Neutrophil (primary cell): ENCODE results near the gene MRRF.
A peak's percentile ranks its signal among the peaks of the same experiment; 100 is the strongest.

Source experiments
- H3K27ac ChIP-seq: fragments of 200-600 bp; sonication (generic); 2 replicates; pipeline ENCODE4 v1.5.1; 2016; ENCODE audit warnings: mild to moderate bottlenecking, moderate library complexity
- H3K27me3 ChIP-seq: fragments of 200-600 bp; sonication (generic); 2 replicates; pipeline ENCODE4 v1.6.0; 2016; ENCODE audit warnings: mild to moderate bottlenecking
- H3K36me3 ChIP-seq: fragments of 200-600 bp; sonication (generic); 2 replicates; pipeline ENCODE4 v1.5.1; 2017
- H3K4me1 ChIP-seq, 2 experiments: fragments of 200-600 bp in 1 of 2; sonication (generic) in 1 of 2; 1 replicate in 1 of 2; 2 replicates in 1 of 2; pipeline versions ENCODE4 v1.5.1 to v1.6.1; 2013 to 2016; ENCODE audit warnings: low read depth in 1 of 2, low read length in 1 of 2, mild to moderate bottlenecking in 1 of 2, moderate library complexity in 1 of 2; ENCODE audit not compliant: control insufficient read depth in 1 of 2, insufficient read depth in 1 of 2
- H3K4me3 ChIP-seq, 2 experiments: fragments of 200-600 bp in 1 of 2; sonication (generic) in 1 of 2; 1 replicate in 1 of 2; 2 replicates in 1 of 2; pipeline ENCODE4 v1.5.1; 2013 to 2016; ENCODE audit warnings: low read depth in 1 of 2, low read length in 1 of 2, mild to moderate bottlenecking in 1 of 2, moderate library complexity in 1 of 2
- H3K9me3 ChIP-seq: fragments of 200-600 bp; sonication (generic); 2 replicates; pipeline ENCODE4 v1.5.1; 2016
- CTCF ChIP-seq: fragments of 200-600 bp; sonication (generic); IDR thresholded peaks from 2 replicates; pipeline ENCODE4 v1.5.1; 2016; ENCODE audit warnings: antibody characterized with exemption

Gene MRRF

GRCh38 chr9:122226758-122227574, 37.7 kb upstream of the MRRF start:
- no peaks in the 10 kb centered on the region for H3K36me3 ChIP-seq
- H3K27me3 ChIP-seq, result peaks cover 100% of the 10 kb centered on the region
- H3K4me3 ChIP-seq, result no peak overlapping the region
- peaks cover 0 to 7% of the 10 kb centered on the region in 2 experiments for H3K4me1 ChIP-seq
- no peaks in the 10 kb centered on the region for H3K9me3 ChIP-seq
- no peak overlapping the region for H3K27ac ChIP-seq
- no peak for TF ChIP-seq CTCF

GRCh38 chr9:122227575-122227900, 37.1 kb upstream of the MRRF start:
- H3K27ac ChIP-seq, result no peak overlapping the region
- no peak overlapping the region for H3K4me3 ChIP-seq
- TF ChIP-seq CTCF, result no peak
- H3K4me1 ChIP-seq, result peaks cover 0 to 7% of the 10 kb centered on the region in 2 experiments
- H3K36me3 ChIP-seq, result no peaks in the 10 kb centered on the region
- peaks cover 100% of the 10 kb centered on the region for H3K27me3 ChIP-seq
- no peaks in the 10 kb centered on the region for H3K9me3 ChIP-seq

DNA sequence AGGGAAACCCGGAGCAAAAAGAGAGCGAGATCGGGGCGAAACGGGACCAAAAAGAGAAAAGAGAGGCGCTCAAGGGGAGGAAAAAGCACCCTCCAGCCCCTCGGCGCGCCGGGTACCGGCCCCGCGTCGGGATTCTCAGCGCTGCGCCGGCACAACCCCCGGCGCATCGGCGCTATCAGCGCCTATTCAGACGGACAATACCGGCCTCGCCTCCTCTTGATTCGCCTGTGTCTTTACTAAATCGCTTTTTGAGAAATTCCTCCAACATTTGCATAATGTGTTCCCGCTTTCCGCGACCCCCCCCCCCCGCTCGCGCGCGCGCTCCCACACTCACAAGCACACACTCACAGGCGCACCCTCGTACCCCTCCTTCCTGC, 36.5 kb upstream of the MRRF start:
- Histone ChIP-seq H3K4me1 (peaks cover 0 to 7% of the 10 kb centered on the region in 2 experiments), H3K27ac (no peak overlapping the region), H3K36me3 (no peaks in the 10 kb centered on the region), H3K9me3 (no peaks in the 10 kb centered on the region), H3K27me3 (peaks cover 99% of the 10 kb centered on the region), H3K4me3 (peak overlapping the region in 1 of 2 experiments; percentile 2)
- no peak for TF ChIP-seq CTCF

DNA sequence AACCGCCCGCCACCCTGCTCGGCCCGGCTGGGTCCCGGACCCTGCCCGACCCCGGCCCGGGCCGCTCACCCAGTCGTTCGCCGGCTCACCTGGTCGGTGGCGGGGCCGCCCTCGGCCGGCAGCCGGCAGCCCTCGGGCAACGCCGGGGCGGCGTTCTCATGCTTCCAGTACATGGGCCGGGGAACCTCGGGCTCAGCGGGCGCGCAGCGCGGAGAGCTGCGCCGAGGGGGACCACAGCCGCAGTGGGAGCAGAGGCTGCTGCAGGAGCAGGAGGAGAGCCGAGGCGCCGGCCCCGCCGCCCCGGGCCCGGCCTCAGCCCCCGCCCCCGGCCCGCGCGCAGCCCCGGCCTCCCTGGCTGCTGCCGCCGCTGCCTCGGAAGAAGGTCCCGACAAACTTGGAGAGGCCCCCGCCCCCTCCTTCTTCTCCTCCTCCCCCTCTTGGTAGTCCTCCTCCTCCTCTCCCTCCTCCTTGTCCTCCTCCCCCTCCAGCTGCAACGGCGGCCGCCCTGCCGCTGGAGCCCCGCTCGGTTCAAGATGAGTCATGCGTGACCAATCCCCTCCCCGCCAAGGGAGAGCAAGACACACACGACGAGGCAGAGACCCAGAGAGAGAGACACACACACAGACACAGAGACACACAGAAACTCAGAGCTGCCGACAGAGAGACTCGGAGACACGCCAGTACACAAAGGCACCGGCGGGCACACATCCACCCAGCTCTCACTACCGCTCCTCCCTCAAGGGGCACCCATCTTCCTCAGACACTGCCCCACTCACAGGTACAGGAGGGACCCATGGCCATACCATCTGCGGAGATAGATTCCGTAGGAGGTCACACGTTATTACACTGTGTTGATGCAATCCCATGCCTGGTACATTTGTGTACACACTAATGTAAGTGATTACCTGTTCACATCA, 35.9 kb upstream of the MRRF start, which contains the start of gene LHX6:
TSS of gene LHX6 (minus strand) at position 390 of the 917 bp plus-strand sequence. CDS start at position 173, 217 bp downstream.
- Histone ChIP-seq H3K36me3 (no peaks in the 10 kb centered on the region), H3K4me1 (peaks cover 0 to 7% of the 10 kb centered on the region in 2 experiments), H3K27me3 (peaks cover 99% of the 10 kb centered on the region), H3K4me3 (peak within 1 kb of the TSS in 1 of 2 experiments; percentile 2), H3K9me3 (no peaks in the 10 kb centered on the region), H3K27ac (no peak within 1 kb of the TSS)
- TF ChIP-seq CTCF, result no peak

- no peak for TF ChIP-seq CTCF
- Histone ChIP-seq H3K36me3 (no peaks in the 10 kb centered on the region), H3K27ac (no peak overlapping the region), H3K4me3 (no peak overlapping the region), H3K9me3 (no peaks in the 10 kb centered on the region), H3K4me1 (peaks cover 0 to 7% of the 10 kb centered on the region in 2 experiments), H3K27me3 (peaks cover 99% of the 10 kb centered on the region)
Observed at GRCh38 chr9:122229485-122229837, 35.2 kb upstream of the MRRF start.
